ENCODE results near the gene PRM2. TPM values are rescaled to one million over a fixed set of nuclear protein-coding genes. Genes with fewer than 3 reads are reported as not detected.

The PRM2 gene
- total and polyA plus RNA-seq, 2 of the 8 experiments (the other 6 are each of a cell fraction or from before 2014, with no cell fraction given): not detected

DNA sequence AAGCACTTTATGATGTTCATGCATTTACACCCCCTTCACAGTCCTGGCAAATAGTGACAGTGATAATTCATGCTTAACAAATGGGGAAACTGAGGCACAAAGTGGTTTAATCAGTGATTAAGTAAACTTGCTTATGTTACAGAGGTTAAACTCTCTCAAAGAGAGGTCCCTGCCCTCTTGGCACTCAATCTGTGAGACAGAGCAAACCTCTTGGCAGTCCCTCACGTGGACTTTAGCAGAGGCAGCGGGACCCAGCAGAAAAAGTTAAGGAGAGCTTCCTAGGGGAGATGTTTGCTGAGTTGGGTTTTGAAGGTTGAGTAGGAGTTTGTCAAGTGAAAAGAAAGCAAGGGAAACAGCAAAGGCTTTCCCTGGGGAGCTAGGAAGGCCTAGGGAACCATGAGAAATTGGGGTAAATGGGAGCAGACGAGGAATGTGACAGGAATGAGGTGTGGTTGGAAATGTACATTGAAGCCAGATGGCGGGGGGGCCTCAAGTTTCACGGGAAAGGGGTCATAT is 31.0 kb downstream of the PRM2 start:
- no peak overlapping the region for H3K27ac ChIP-seq (ENCODE audit: low read depth, low read length)
- no peaks in the 10 kb centered on the region; the same call in 1 of the 2 replicates for H3K79me1 ChIP-seq (ENCODE audit: low read depth, low read length)
- H3K14ac ChIP-seq (ENCODE audit: insufficient read length): no peak overlapping the region
- no peak overlapping the region for H3K23ac ChIP-seq (ENCODE audit: insufficient read length)
- H3K9ac ChIP-seq (replicated peaks in 1 of 4; ENCODE audit: extremely low read depth in 1 of 4, low read depth in 3 of 4, low read length in 3 of 4): no peak overlapping the region
- no peaks in the 10 kb centered on the region for H3K27me3 ChIP-seq (replicated peaks in 1 of 4; ENCODE audit: control insufficient read depth in 3 of 4, extremely low read depth in 1 of 4, insufficient read depth in 3 of 4, low read length in 3 of 4)
- H2BK20ac ChIP-seq (ENCODE audit: low read length): no peak overlapping the region
- H4K8ac ChIP-seq (ENCODE audit: extremely low read depth, insufficient read depth, low read length): no peak overlapping the region
- no peak overlapping the region for H4K91ac ChIP-seq (replicated peaks; ENCODE audit: insufficient read length, low read length)
- no peak overlapping the region for H2BK12ac ChIP-seq (ENCODE audit: low read depth, low read length)
- no peak overlapping the region for H3K4me2 ChIP-seq (ENCODE audit: insufficient read depth in 1 of 2, low read depth in 2 of 2, low read length in 2 of 2)
- H3K56ac ChIP-seq (replicated peaks; ENCODE audit: insufficient read length, low read depth, low read length): no peak overlapping the region
- POLR2A ChIA-PET (ENCODE audit: partially characterized antibody): interaction anchor here (2.8 kb wide), 1 partner anchor 10 kb away, joined by 18 read pairs; the partner anchor contains the start of gene SOCS1
- no peak overlapping the region for H3K4ac ChIP-seq (replicated peaks; ENCODE audit: insufficient read length, low read depth, low read length)
- H2BK120ac ChIP-seq (replicated peaks; ENCODE audit: low read depth, low read length): no peak overlapping the region
- H4K5ac ChIP-seq (ENCODE audit: insufficient read length, low read depth, low read length): no peak overlapping the region
- H3K9me3 ChIP-seq (ENCODE audit: insufficient read depth in 2 of 2, low read depth in 1 of 2, low read length in 1 of 2): no peaks in the 10 kb centered on the region
- no peak overlapping the region for H3K4me3 ChIP-seq (ENCODE audit: extremely low read depth in 1 of 4, insufficient read depth in 2 of 4, low read depth in 3 of 4, low read length in 4 of 4)
- no peak overlapping the region for H2BK15ac ChIP-seq (ENCODE audit: low read length)
- 93% methylated on average over 5 of the region's 5 CpGs; no CpG with 5 or more reads in 1 of the 2 experiments for WGBS, 2 experiments (ENCODE audit: extremely low coverage in 1 of 2, insufficient coverage in 1 of 2, insufficient read length in 1 of 2, insufficient replicate concordance in 2 of 2, low coverage in 1 of 2, low lambda C conversion rate in 2 of 2, missing lambda C conversion rate in 1 of 2)
- no peak overlapping the region for H3K18ac ChIP-seq (ENCODE audit: extremely low read depth, low read length)
- no peak for FAIRE-seq
- peaks cover 0 to 6% (median 3%) of the 10 kb centered on the region in 4 experiments; a peak in 3 of 7 replicates for H3K4me1 ChIP-seq (replicated peaks in 1 of 4; ENCODE audit: control insufficient read depth in 3 of 4, insufficient read depth in 4 of 4, low read length in 3 of 4)
- CTCF ChIA-PET (ENCODE audit: partially characterized antibody): interaction anchor here (1.0 kb wide), 1 partner anchor 274 kb away, joined by 3 read pairs; no protein-coding TSS in a partner anchor
- H2AK5ac ChIP-seq (ENCODE audit: low read depth, low read length): no peak overlapping the region
- H3K23me2 ChIP-seq (ENCODE audit: low read depth, low read length): no peaks in the 10 kb centered on the region; the same call in 1 of the 2 replicates
- no peak overlapping the region for H2AFZ ChIP-seq (ENCODE audit: low read length)
- H4K20me1 ChIP-seq (replicated peaks in 1 of 2; ENCODE audit: control insufficient read depth in 1 of 2, insufficient read depth in 2 of 2, low read length in 2 of 2): no peaks in the 10 kb centered on the region
- no peaks in the 10 kb centered on the region for H3K79me2 ChIP-seq (ENCODE audit: control insufficient read depth in 1 of 2, insufficient read depth in 2 of 2, low read length in 2 of 2)
- no peak overlapping the region for H2BK5ac ChIP-seq (ENCODE audit: low read depth, low read length)
- no peaks in the 10 kb centered on the region for H3K36me3 ChIP-seq (ENCODE audit: control insufficient read depth in 2 of 4, insufficient read depth in 4 of 4, low read length in 3 of 4)
- DNase-seq (ENCODE audit: low read depth in 1 of 2, low spot score in 2 of 2): no peak
- no peak for TF ChIP-seq ATF3 (IDR thresholded peaks at IDR 0.05; ENCODE audit: insufficient read depth, low read depth, low read length)
- TF ChIP-seq YY1 (IDR thresholded peaks at IDR 0.05; ENCODE audit: low read depth, low read length): no peak
- no peak for TF ChIP-seq SIRT6 (IDR thresholded peaks at IDR 0.05; ENCODE audit: low read length)
- TF ChIP-seq, protein P1, sequence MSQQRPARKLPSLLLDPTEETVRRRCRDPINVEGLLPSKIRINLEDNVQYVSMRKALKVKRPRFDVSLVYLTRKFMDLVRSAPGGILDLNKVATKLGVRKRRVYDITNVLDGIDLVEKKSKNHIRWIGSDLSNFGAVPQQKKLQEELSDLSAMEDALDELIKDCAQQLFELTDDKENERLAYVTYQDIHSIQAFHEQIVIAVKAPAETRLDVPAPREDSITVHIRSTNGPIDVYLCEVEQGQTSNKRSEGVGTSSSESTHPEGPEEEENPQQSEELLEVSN (IDR thresholded peaks at IDR 0.05): no peak
- no peak for TF ChIP-seq TCF12 (IDR thresholded peaks at IDR 0.05; ENCODE audit: low read depth, low read length)
- TF ChIP-seq TAF7 (optimal IDR thresholded peaks at IDR 0.05; ENCODE audit: borderline replicate concordance, low read depth, low read length): no peak
- TF ChIP-seq CBX8 (IDR thresholded peaks at IDR 0.05; ENCODE audit: borderline replicate concordance, low read depth, low read length): no peak
- no peak for TF ChIP-seq CHD1 (IDR thresholded peaks at IDR 0.05; ENCODE audit: low read depth, low read length)
- no peak for TF ChIP-seq POU5F1 (IDR thresholded peaks at IDR 0.05; ENCODE audit: low read depth, low read length)
- no peak for TF ChIP-seq RAD21 (IDR thresholded peaks at IDR 0.05 in 1 of 2, conservative IDR thresholded peaks at IDR 0.05 in 1 of 2; ENCODE audit: low read depth in 2 of 2, low read length in 2 of 2)
- no peak for TF ChIP-seq POLR2AphosphoS5 (IDR thresholded peaks at IDR 0.05; ENCODE audit: low read depth, low read length)
- TF ChIP-seq BCL11A (IDR thresholded peaks at IDR 0.05; ENCODE audit: low read depth in 2 of 2, low read length in 2 of 2): no peak

Data from H1 (cell line).